Measurements from ENCODE around the gene SLC8A1.

SLC8A1 gene

GRCh38 chr2:40477361-40477760 lies 25.5 kb upstream of the SLC8A1 start:
- DNase-seq (ENCODE audit: low spot score) = no peak
- POLR2A ChIA-PET (ENCODE audit: low non-redundant PET) = no interaction called here
- CTCF ChIA-PET = no interaction called here
- no peak for TF ChIP-seq CTCF (conservative IDR thresholded peaks at IDR 0.05; ENCODE audit: low read depth)
- no peak overlapping the region for H3K27ac ChIP-seq

GRCh38 chr2:40476436-40476835 lies 24.5 kb upstream of the SLC8A1 start:
- POLR2A ChIA-PET (ENCODE audit: low non-redundant PET) = no interaction called here
- CTCF ChIA-PET = no interaction called here
- no peak for TF ChIP-seq CTCF (conservative IDR thresholded peaks at IDR 0.05; ENCODE audit: low read depth)
- no peak overlapping the region for H3K27ac ChIP-seq
- DNase-seq (ENCODE audit: low spot score) = no peak

- TF ChIP-seq CTCF (conservative IDR thresholded peaks at IDR 0.05; ENCODE audit: low read depth) = no peak
- no peak for DNase-seq (ENCODE audit: low spot score)
- ChIA-PET CTCF (interaction anchor here (0.6 kb wide), 1 partner anchor 10 kb away, joined by 3 read pairs; no protein-coding TSS in a partner anchor), POLR2A (ENCODE audit: low non-redundant PET) (no interaction called here)
- no peak overlapping the region for H3K27ac ChIP-seq
Observed at GRCh38 chr2:40474306-40474705, 22.4 kb upstream of the SLC8A1 start.

GRCh38 chr2:40471866-40472265 lies 20.0 kb upstream of the SLC8A1 start:
- CTCF ChIA-PET = no interaction called here
- POLR2A ChIA-PET (ENCODE audit: low non-redundant PET) = no interaction called here
- no peak overlapping the region for H3K27ac ChIP-seq

GRCh38 chr2:40470822-40471813 lies 19.2 kb upstream of the SLC8A1 start:
- DNase-seq (ENCODE audit: low spot score) = no peak
- CTCF ChIA-PET = interaction anchor here (0.6 kb wide), 2 partner anchors 221 to 808 kb away, joined by 3 read pairs; no protein-coding TSS in a partner anchor
- no peak for TF ChIP-seq CTCF (conservative IDR thresholded peaks at IDR 0.05; ENCODE audit: low read depth)
- no peak overlapping the region for H3K27ac ChIP-seq
- POLR2A ChIA-PET (ENCODE audit: low non-redundant PET) = no interaction called here

More at GRCh38 chr2:40471866-40472265, 20.0 kb upstream of the SLC8A1 start:
- DNase-seq (ENCODE audit: low spot score) = no peak
- TF ChIP-seq CTCF (conservative IDR thresholded peaks at IDR 0.05; ENCODE audit: low read depth) = no peak

- DNase-seq (ENCODE audit: low spot score) = no peak
- H3K27ac ChIP-seq = no peak overlapping the region
- TF ChIP-seq CTCF (conservative IDR thresholded peaks at IDR 0.05; ENCODE audit: low read depth) = no peak
- ChIA-PET POLR2A (ENCODE audit: low non-redundant PET) (no interaction called here), CTCF (no interaction called here)
Observed at GRCh38 chr2:40466935-40467572, 15.2 kb upstream of the SLC8A1 start.
